NCI-H2171 (cell line): ENCODE data around the gene GPR35.
"Not testable (repeated sequence)": the region's sequence is repeated elsewhere in the genome, so short reads cannot be mapped to it uniquely, and the experiment has no call there.

Experiments used
- DNase-seq: peaks from one replicate; lab custom pipeline; 2025; lab: John Stamatoyannopoulos, UW

The GPR35 gene

GRCh38 chr2:240603081-240603835 is 22.0 kb upstream of the GPR35 start:
- no peak for DNase-seq

- no peak for DNase-seq
Measured at GRCh38 chr2:240603846-240604245, 21.4 kb upstream of the GPR35 start.

GRCh38 chr2:240604291-240604938 is 20.9 kb upstream of the GPR35 start:
- no peak for DNase-seq

GRCh38 chr2:240604939-240605716 is 20.2 kb upstream of the GPR35 start:
- DNase-seq = no peak

GRCh38 chr2:240605867-240606743 is 19.2 kb upstream of the GPR35 start:
- DNase-seq = no peak

- DNase-seq = no peak
Measured at GRCh38 chr2:240611601-240612210, 13.6 kb upstream of the GPR35 start.

GRCh38 chr2:240613781-240614180 is 11.5 kb upstream of the GPR35 start:
- no peak for DNase-seq

GRCh38 chr2:240614391-240614790 is 10.9 kb upstream of the GPR35 start:
- DNase-seq = no peak

- no peak for DNase-seq
Measured at GRCh38 chr2:240615396-240615795, 9.9 kb upstream of the GPR35 start.

GRCh38 chr2:240615820-240616547 is 9.3 kb upstream of the GPR35 start:
- DNase-seq = no peak

GRCh38 chr2:240616860-240617666 is 8.2 kb upstream of the GPR35 start:
- not testable (repeated sequence) for DNase-seq

GRCh38 chr2:240618776-240619175 is 6.5 kb upstream of the GPR35 start:
- no peak for DNase-seq

GRCh38 chr2:240619506-240620148 is 5.7 kb upstream of the GPR35 start:
- no peak for DNase-seq

- no peak for DNase-seq
Measured at GRCh38 chr2:240620149-240620731, 5.0 kb upstream of the GPR35 start.

GRCh38 chr2:240620859-240621258 is 4.4 kb upstream of the GPR35 start:
- DNase-seq = no peak

GRCh38 chr2:240622060-240622411 is 3.2 kb upstream of the GPR35 start:
- DNase-seq = no peak

GRCh38 chr2:240622531-240623235 is 2.6 kb upstream of the GPR35 start:
- no peak for DNase-seq

- no peak for DNase-seq
Measured at GRCh38 chr2:240623531-240624010, 1.7 kb upstream of the GPR35 start.
